K562 (cell line): ENCODE measurements around the gene NXF1. TPM values are rescaled to one million over a fixed set of nuclear protein-coding genes. Genes with fewer than 3 reads are reported as not detected.

Experiments used
- ATAC-seq: fragments of 200-7000 bp; cut with Tn5 transposase; 3 replicates; pipeline ENCODE4 v1.9.1; 2020; ENCODE audit warnings: moderate library complexity
- BruUV-seq: library from RNA; stranded (reverse); fragments of 400-500 nt; replicated peaks from 2 replicates; lab custom pipeline; 2021; lab: Mats Ljungman, UMichigan
- CTCF ChIA-PET: fragments of 300-600 bp; formaldehyde crosslinking; extraction: SDS; loops from one replicate; lab custom pipeline; 2021; ENCODE audit warnings: low intra/inter-chr PET ratio; lab: Yijun Ruan, JAX
- POLR2A ChIA-PET: fragments of 300-600, 350-650 bp; sonication (Branson Sonifier 250); formaldehyde crosslinking; extraction: SDS; loops from one replicate; lab custom pipeline; 2021; ENCODE audit warnings: antibody characterized with exemption, inconsistent platforms; lab: Yijun Ruan, JAX
- DNase-seq, 4 experiments: peaks; one replicate each; pipeline versions ENCODE4 v3.0.0 to v3.0.0-alpha.2; 2011 to 2018; ENCODE audit warnings: low spot score in 3 of 4, mixed read lengths in 3 of 4; ENCODE audit errors: extremely low read depth in 1 of 4
- FAIRE-seq: peaks from 2 replicates; lab custom pipeline; 2011; peaks lifted over from hg19 to GRCh38; lab: Jason Lieb, UNC
- H2AFZ ChIP-seq: 2 replicates; pipeline ENCODE4 v1.6.0; 2011; ENCODE audit warnings: low read depth, low read length, control low read depth, inconsistent platforms
- H3K27ac ChIP-seq: fragments of 200-600 bp; 3 replicates; pipeline ENCODE4 v1.8.0; 2011; ENCODE audit warnings: low read depth, mild to moderate bottlenecking, control low read depth, inconsistent platforms, low read length, moderate library complexity, mixed read lengths; ENCODE audit errors: extremely low read depth
- H3K27me3 ChIP-seq, 2 experiments: fragments of 300-600 bp in 1 of 2; 2 replicates in 1 of 2; 3 replicates in 1 of 2; pipeline versions ENCODE4 v1.6.0 to v1.8.0; 2011; ENCODE audit warnings: inconsistent platforms in 2 of 2, low read length in 2 of 2, mild to moderate bottlenecking in 1 of 2, mixed read lengths in 1 of 2, moderate library complexity in 1 of 2; ENCODE audit not compliant: control insufficient read depth in 2 of 2, insufficient read depth in 2 of 2
- H3K36me3 ChIP-seq: fragments of 300-600 bp; 3 replicates; pipeline ENCODE4 v1.8.0; 2011; ENCODE audit warnings: mild to moderate bottlenecking, low read length, inconsistent platforms; ENCODE audit not compliant: control insufficient read depth, insufficient read depth
- H3K4me1 ChIP-seq, 2 experiments: fragments of 200-600 bp in 1 of 2; replicated peaks in 1 of 2; 2 replicates in 1 of 2; 3 replicates in 1 of 2; pipeline versions ENCODE4 v1.5.1 to v1.8.0; 2011; ENCODE audit warnings: inconsistent platforms in 2 of 2, low read length in 2 of 2, mild to moderate bottlenecking in 1 of 2, mixed read lengths in 1 of 2, moderate library complexity in 1 of 2; ENCODE audit not compliant: control insufficient read depth in 2 of 2, insufficient read depth in 2 of 2
- H3K4me2 ChIP-seq: 2 replicates; pipeline ENCODE4 v1.6.1; 2011; ENCODE audit warnings: low read length, control low read depth, inconsistent platforms, mixed read lengths; ENCODE audit not compliant: insufficient read depth
- H3K4me3 ChIP-seq: fragments of 200-600 bp; sonication (generic), shearing (Covaris generic); 2 replicates; pipeline ENCODE4 v1.5.1; 2016; ENCODE audit warnings: control low read depth, inconsistent platforms
- H3K79me2 ChIP-seq: fragments of 200-600 bp; 3 replicates; pipeline ENCODE4 v1.8.0; 2011; ENCODE audit warnings: low read length, inconsistent platforms; ENCODE audit not compliant: control insufficient read depth, insufficient read depth
- H3K9ac ChIP-seq, 2 experiments: 2 replicates each; pipeline versions ENCODE4 v1.6.0 to v1.6.1; 2011; ENCODE audit warnings: low read depth in 2 of 2, low read length in 2 of 2, control low read depth in 1 of 2, inconsistent platforms in 1 of 2, mild to moderate bottlenecking in 1 of 2, mixed read lengths in 1 of 2; ENCODE audit not compliant: insufficient read depth in 1 of 2
- H3K9me1 ChIP-seq: one replicate; pipeline ENCODE4 v1.6.0; 2011; ENCODE audit warnings: inconsistent platforms, mild to moderate bottlenecking, low read length, moderate library complexity; ENCODE audit not compliant: control insufficient read depth, insufficient read depth
- H3K9me3 ChIP-seq: replicated peaks from 2 replicates; pipeline ENCODE4 v1.5.1; 2011; ENCODE audit warnings: low read depth, low read length, inconsistent platforms; ENCODE audit not compliant: control insufficient read depth, insufficient read depth
- H4K20me1 ChIP-seq: replicated peaks from 2 replicates; pipeline ENCODE4 v1.6.1; 2011; ENCODE audit warnings: low read length, inconsistent platforms, mixed read lengths; ENCODE audit not compliant: control insufficient read depth, insufficient read depth
- IFI16 ChIP-seq: fragments of 250-450 bp; sonication (Bioruptor Pico); IDR thresholded peaks from 2 replicates; pipeline ENCODE4 v2.1.2; 2022; ENCODE audit warnings: mild to moderate bottlenecking, inconsistent platforms
- RBM15 ChIP-seq: fragments of 200-400 bp; formaldehyde crosslinking; IDR thresholded peaks from 2 replicates; pipeline ENCODE4 v1.6.1; 2018; ENCODE audit warnings: mild to moderate bottlenecking, low read length, moderate library complexity; ENCODE audit not compliant: insufficient read depth
- TRIM24 ChIP-seq, 2 experiments: fragments of 450-650 bp; IDR thresholded peaks; 2 replicates each; pipeline ENCODE4 v1.6.1; 2016
- ZNF57 ChIP-seq: fragments of 450-650 bp; formaldehyde crosslinking; IDR thresholded peaks from 2 replicates; pipeline ENCODE4 v1.4.0; 2020; ENCODE audit warnings: mild to moderate bottlenecking, moderate library complexity
- WGBS: fragments of 100-300 bp; shearing (Covaris generic); methylation state at CpG from one replicate; pipeline ENCODE4 v1.1.6; 2016; ENCODE audit warnings: low coverage, mixed read lengths; ENCODE audit not compliant: insufficient coverage; ENCODE audit errors: missing lambda C conversion rate; 5-methylcytosine and 5-hydroxymethylcytosine counted together
- in situ Hi-C: fragments of 300-500 bp; cut with MboI; formaldehyde crosslinking; loops from 4 replicates; pipeline ENCODE4 v1.15.0; 2018; ENCODE audit warnings: inconsistent platforms, mixed read lengths
- intact Hi-C: fragments of 100-400 bp; cut with micrococcal nuclease; formaldehyde crosslinking; loops from 2 replicates; pipeline ENCODE4 v1.14.2; 2022
- polyA plus RNA-seq, 8 experiments: library from polyadenylated mRNA; depleted of rRNA in 4 of 8; stranded (reverse) in 5 of 8; unstranded in 3 of 8; fragments of >200 nt; fragmentation: Nextera tagmentation in 2 of 8; fragmentation: Illumina TruSeq in 1 of 8; extraction: Ambion mirVana in 2 of 8; extraction: Trizol in 1 of 8; gene quantifications; 2 replicates each; pipeline versions ENCODE4 v1.2.1 to v1.2.3, GENCODE V29; 2011 to 2014; ENCODE audit warnings: inconsistent platforms in 1 of 8, missing spikeins in 1 of 8
- total RNA-seq, 7 experiments: library from RNA; depleted of rRNA in 6 of 7; stranded (reverse); fragments of >200 nt in 6 of 7; fragmentation: Illumina TruSeq in 2 of 7; extraction: Trizol in 2 of 7; gene quantifications; 2 replicates each; pipeline versions ENCODE4 v1.2.1 to v1.2.3, GENCODE V29; 2011 to 2021; ENCODE audit warnings: low replicate concordance in 1 of 7
- TF ChIP-seq, protein P1 (sequence below): fragments of 450-650 bp; IDR thresholded peaks from one replicate; pipeline ENCODE4 v1.6.1; 2018; ENCODE audit warnings: mild to moderate bottlenecking, moderate library complexity; ENCODE audit not compliant: partially characterized antibody

Gene NXF1
- total and polyA plus RNA-seq, 9 of the 15 experiments (the other 6 are each of a cell fraction or from before 2014, with no cell fraction given), result 18.1 to 98.3 (median 35.8) TPM

DNA sequence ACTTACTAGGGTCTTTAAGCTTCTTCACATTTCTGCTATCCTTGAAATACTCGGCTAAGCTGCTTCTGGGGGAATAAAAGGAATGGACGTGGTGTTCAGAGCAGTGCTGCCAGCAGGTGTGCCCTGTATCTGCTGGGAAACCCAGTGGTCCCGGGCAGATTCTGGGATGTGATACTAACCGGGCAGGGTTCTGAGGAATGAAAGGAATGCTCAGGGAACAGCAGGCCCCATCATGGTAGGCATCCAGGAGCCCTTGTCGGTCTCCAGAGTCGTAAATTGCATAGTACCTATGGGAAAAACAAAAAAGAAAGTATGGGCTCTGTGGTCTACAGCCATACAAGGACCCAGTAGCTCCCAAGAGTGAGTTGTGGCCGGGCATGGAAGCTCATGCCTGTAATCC, 9.0 kb downstream of the NXF1 start:
- no peak overlapping the region for H2AFZ ChIP-seq
- H4K20me1 ChIP-seq, result no peaks in the 10 kb centered on the region
- POLR2A ChIA-PET, result interaction anchor here (1.1 to 11.4 kb wide), 6 partner anchors 6 to 60 kb away, joined by 3 to 116 read pairs (median 6); no protein-coding TSS in a partner anchor
- DNase-seq (no peak), ATAC-seq (no peak), FAIRE-seq (no peak)
- intact Hi-C loops, result no loop called here
- H3K27ac ChIP-seq, result no peak overlapping the region
- no TSS peak for BruUV-seq
- H3K4me3 ChIP-seq, result no peak overlapping the region
- 98% methylated on average over 7 of the region's 7 CpGs for WGBS
- H3K4me2 ChIP-seq, result no peak overlapping the region
- peaks cover 6 to 12% of the 10 kb centered on the region in 2 experiments; a peak in 4 of 5 replicates for H3K4me1 ChIP-seq
- H3K9me3 ChIP-seq, result no peaks in the 10 kb centered on the region
- TF ChIP-seq, protein P1, sequence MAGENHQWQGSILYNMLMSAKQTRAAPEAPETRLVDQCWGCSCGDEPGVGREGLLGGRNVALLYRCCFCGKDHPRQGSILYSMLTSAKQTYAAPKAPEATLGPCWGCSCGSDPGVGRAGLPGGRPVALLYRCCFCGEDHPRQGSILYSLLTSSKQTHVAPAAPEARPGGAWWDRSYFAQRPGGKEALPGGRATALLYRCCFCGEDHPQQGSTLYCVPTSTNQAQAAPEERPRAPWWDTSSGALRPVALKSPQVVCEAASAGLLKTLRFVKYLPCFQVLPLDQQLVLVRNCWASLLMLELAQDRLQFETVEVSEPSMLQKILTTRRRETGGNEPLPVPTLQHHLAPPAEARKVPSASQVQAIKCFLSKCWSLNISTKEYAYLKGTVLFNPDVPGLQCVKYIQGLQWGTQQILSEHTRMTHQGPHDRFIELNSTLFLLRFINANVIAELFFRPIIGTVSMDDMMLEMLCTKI, result no peak
- no peak for TF ChIP-seq TRIM24 (IDR thresholded peaks at IDR 0.05)
- TF ChIP-seq ZNF57 (CRISPR knock-in tag), result no peak
- no peak for TF ChIP-seq RBM15
- TF ChIP-seq IFI16 (CRISPR knock-in tag), result no peak
- TF ChIP-seq, all 486 proteins: peak for 0
- in situ Hi-C loops, result no loop called here
- Histone ChIP-seq H3K36me3 (peaks cover 90% of the 10 kb centered on the region), H3K27me3 (no peaks in the 10 kb centered on the region), H3K79me2 (peaks cover 8% of the 10 kb centered on the region), H3K9ac (no peak overlapping the region), H3K9me1 (no peaks in the 10 kb centered on the region)
- CTCF ChIA-PET, result no interaction called here
